HFFc6 (cell line): ENCODE results near the gene DAPK1. TPM values are rescaled to one million over a fixed set of nuclear protein-coding genes. Genes with fewer than 3 reads are reported as not detected.

Source experiments
- DNase-seq: peaks from one replicate; pipeline ENCODE4 v3.0.0-alpha.2; 2018
- H3K27ac Mint-ChIP-seq: 2 replicates; pipeline ENCODE4 v1.8.0; 2020; ENCODE audit warnings: mild to moderate bottlenecking, mixed read lengths
- H3K27me3 Mint-ChIP-seq: 2 replicates; pipeline ENCODE4 v1.8.0; 2021; ENCODE audit warnings: mild to moderate bottlenecking, moderate library complexity, mixed read lengths; ENCODE audit not compliant: insufficient read depth
- H3K36me3 Mint-ChIP-seq: 2 replicates; pipeline ENCODE4 v1.8.0; 2021; ENCODE audit warnings: low read depth, mixed read lengths
- H3K4me1 Mint-ChIP-seq: 2 replicates; pipeline ENCODE4 v1.8.0; 2020; ENCODE audit warnings: low read depth, mixed read lengths
- H3K4me3 Mint-ChIP-seq: 2 replicates; pipeline ENCODE4 v1.8.0; 2020; ENCODE audit warnings: mild to moderate bottlenecking, moderate library complexity, mixed read lengths
- H3K9me3 Mint-ChIP-seq: 2 replicates; pipeline ENCODE4 v1.8.0; 2020; ENCODE audit warnings: mild to moderate bottlenecking, mixed read lengths
- CTCF ChIP-seq: fragments of 200-600 bp; sonication (generic); IDR thresholded peaks from 2 replicates; pipeline ENCODE4 v1.5.0; 2021; ENCODE audit warnings: antibody characterized with exemption, mild to moderate bottlenecking
- total RNA-seq, 6 experiments: library from RNA; stranded (reverse); fragmentation: NEBNext Ultra II Directional; extraction: Animal tissue kit (Norgen Biotek cat#: 25700); gene quantifications; 2 replicates in 1 of 6; 3 replicates in 5 of 6; pipeline ENCODE4 v1.2.3, GENCODE V29; 2021

The DAPK1 gene
- total RNA-seq, 6 experiments from 2014 or later: 0.06 to 0.36 (median 0.18) TPM

GRCh38 chr9:87607859-87608258 is 110.2 kb downstream of the DAPK1 start:
- no peaks in the 10 kb centered on the region for H3K9me3 Mint-ChIP-seq
- H3K27ac Mint-ChIP-seq: no peak overlapping the region
- H3K36me3 Mint-ChIP-seq: no peaks in the 10 kb centered on the region
- no peak for TF ChIP-seq CTCF
- H3K4me3 Mint-ChIP-seq: no peak overlapping the region
- no peak for DNase-seq
- peaks cover 13% of the 10 kb centered on the region for H3K27me3 Mint-ChIP-seq
- peaks cover 16% of the 10 kb centered on the region for H3K4me1 Mint-ChIP-seq

GRCh38 chr9:87609002-87609401 is 111.3 kb downstream of the DAPK1 start:
- no peaks in the 10 kb centered on the region; the same call in 1 of the 2 replicates for H3K9me3 Mint-ChIP-seq
- peaks cover 12% of the 10 kb centered on the region for H3K27me3 Mint-ChIP-seq
- H3K36me3 Mint-ChIP-seq: no peaks in the 10 kb centered on the region
- no peak for TF ChIP-seq CTCF
- no peak overlapping the region for H3K27ac Mint-ChIP-seq
- peaks cover 16% of the 10 kb centered on the region for H3K4me1 Mint-ChIP-seq
- H3K4me3 Mint-ChIP-seq: no peak overlapping the region
- no peak for DNase-seq

GRCh38 chr9:87609486-87609885 is 111.8 kb downstream of the DAPK1 start:
- no peak for DNase-seq
- no peaks in the 10 kb centered on the region for H3K36me3 Mint-ChIP-seq
- peaks cover 16% of the 10 kb centered on the region for H3K4me1 Mint-ChIP-seq
- H3K27ac Mint-ChIP-seq: no peak overlapping the region
- H3K9me3 Mint-ChIP-seq: no peaks in the 10 kb centered on the region; the same call in 1 of the 2 replicates
- H3K27me3 Mint-ChIP-seq: peaks cover 10% of the 10 kb centered on the region
- no peak for TF ChIP-seq CTCF
- no peak overlapping the region for H3K4me3 Mint-ChIP-seq

GRCh38 chr9:87610200-87611155 is 112.8 kb downstream of the DAPK1 start:
- Mint-ChIP-seq H3K9me3 (no peaks in the 10 kb centered on the region; the same call in 1 of the 2 replicates), H3K36me3 (no peaks in the 10 kb centered on the region), H3K27me3 (peaks cover 10% of the 10 kb centered on the region), H3K4me3 (no peak overlapping the region), H3K27ac (no peak overlapping the region), H3K4me1 (peaks cover 16% of the 10 kb centered on the region)
- no peak for DNase-seq
- TF ChIP-seq CTCF: no peak

GRCh38 chr9:87611776-87612175 is 114.1 kb downstream of the DAPK1 start:
- TF ChIP-seq CTCF: no peak
- no peak for DNase-seq
- H3K9me3 Mint-ChIP-seq: no peaks in the 10 kb centered on the region; the same call in 1 of the 2 replicates
- H3K4me3 Mint-ChIP-seq: no peak overlapping the region
- peaks cover 12% of the 10 kb centered on the region for H3K4me1 Mint-ChIP-seq
- H3K36me3 Mint-ChIP-seq: no peaks in the 10 kb centered on the region
- no peak overlapping the region for H3K27ac Mint-ChIP-seq
- peaks cover 10% of the 10 kb centered on the region for H3K27me3 Mint-ChIP-seq
